ENCODE measurements around the gene PTPRT.

PTPRT gene

DNA sequence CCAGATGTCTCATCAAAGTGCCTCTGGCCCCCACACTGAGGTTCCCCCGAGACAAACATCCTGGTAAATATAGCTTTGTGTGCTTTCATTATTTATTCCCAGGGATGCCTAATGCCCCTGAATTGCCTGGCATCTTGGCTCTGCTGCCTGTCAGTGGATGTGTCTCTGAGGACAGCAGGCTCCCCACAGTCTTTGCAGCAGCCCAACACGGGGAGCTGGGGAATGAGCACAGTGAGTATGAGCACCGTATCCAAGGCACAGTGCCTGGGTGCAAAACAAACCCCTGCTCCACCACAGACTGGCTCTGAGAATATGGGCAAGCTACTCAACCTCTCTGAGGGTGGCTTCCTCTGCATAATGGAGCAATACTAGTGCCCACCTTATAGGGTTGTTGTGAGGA is 165.9 kb downstream of the PTPRT start:
- TF ChIP-seq FOXP2 (optimal IDR thresholded peaks at IDR 0.05; ENCODE audit: control extremely low read depth, extremely low read length, insufficient read depth), result no peak
- DNase-seq (ENCODE audit: low read depth, low spot score), result no peak

DNA sequence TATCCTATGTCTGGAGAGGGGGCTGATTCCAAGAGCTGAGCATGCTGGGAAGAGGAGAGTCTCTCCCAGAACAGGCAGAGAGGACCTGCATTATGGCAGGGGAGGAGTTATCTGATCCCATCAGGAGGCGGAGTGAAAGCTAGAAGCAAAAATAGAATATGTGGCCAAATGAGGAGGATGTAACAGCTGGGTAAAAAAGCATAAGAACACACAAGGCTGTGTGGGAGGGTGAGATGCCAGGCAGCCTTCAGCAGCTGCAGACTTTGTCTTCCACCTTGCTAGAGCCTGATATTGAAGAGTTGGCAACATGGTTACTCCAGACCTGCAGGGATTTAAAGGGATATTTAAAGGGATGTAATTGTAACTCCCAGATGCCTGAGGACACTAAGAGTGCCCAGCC is 167.1 kb downstream of the PTPRT start:
- DNase-seq (ENCODE audit: low read depth, low spot score), result no peak
- TF ChIP-seq POLR2AphosphoS5 (IDR thresholded peaks at IDR 0.05; ENCODE audit: borderline replicate concordance, low read depth, low read length) (no peak), FOXP2 (optimal IDR thresholded peaks at IDR 0.05; ENCODE audit: control extremely low read depth, extremely low read length, insufficient read depth) (no peak), EZH2 (IDR thresholded peaks at IDR 0.05) (no peak)
- Histone ChIP-seq H3K9ac (ENCODE audit: insufficient read length) (no peak overlapping the region), H3K4me3 (no peak overlapping the region), H3K27ac (no peak overlapping the region), H3K36me3 (ENCODE audit: insufficient read depth, low read length) (no peaks in the 10 kb centered on the region), H3K9me3 (ENCODE audit: low read depth, low read length) (no peaks in the 10 kb centered on the region)

More for the DNA sequence above, 165.9 kb downstream of the PTPRT start:
- Histone ChIP-seq H3K9ac (ENCODE audit: insufficient read length) (no peak overlapping the region), H3K4me3 (no peak overlapping the region), H3K27ac (no peak overlapping the region), H3K9me3 (ENCODE audit: low read depth, low read length) (no peaks in the 10 kb centered on the region), H3K36me3 (ENCODE audit: insufficient read depth, low read length) (no peaks in the 10 kb centered on the region)

DNA sequence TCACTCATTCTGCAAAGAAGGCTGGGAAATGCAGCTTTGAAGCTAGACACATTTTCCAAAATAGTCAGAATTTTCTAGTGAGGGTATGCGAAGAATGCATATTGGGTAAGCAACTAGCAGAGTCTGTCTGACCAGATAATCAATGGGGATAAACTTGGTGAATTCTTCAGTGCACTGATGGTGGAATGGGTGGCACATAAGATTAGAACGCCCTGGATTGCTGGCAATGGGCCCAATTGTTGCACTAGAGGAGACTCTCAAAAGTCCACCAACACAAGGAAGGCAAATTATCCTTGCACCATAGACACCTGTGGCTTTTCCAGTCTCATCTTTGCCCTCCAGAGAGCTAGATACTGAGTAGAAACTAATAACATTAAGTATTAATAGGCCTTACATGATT is 167.6 kb downstream of the PTPRT start:
- Histone ChIP-seq H3K36me3 (ENCODE audit: insufficient read depth, low read length) (no peaks in the 10 kb centered on the region), H3K27ac (no peak overlapping the region), H3K4me3 (no peak overlapping the region), H3K9ac (ENCODE audit: insufficient read length) (no peak overlapping the region), H3K9me3 (ENCODE audit: low read depth, low read length) (no peaks in the 10 kb centered on the region)
- DNase-seq (ENCODE audit: low read depth, low spot score), result no peak
- TF ChIP-seq FOXP2 (optimal IDR thresholded peaks at IDR 0.05; ENCODE audit: control extremely low read depth, extremely low read length, insufficient read depth) (no peak), EZH2 (IDR thresholded peaks at IDR 0.05) (no peak), POLR2AphosphoS5 (IDR thresholded peaks at IDR 0.05; ENCODE audit: borderline replicate concordance, low read depth, low read length) (no peak)

DNA sequence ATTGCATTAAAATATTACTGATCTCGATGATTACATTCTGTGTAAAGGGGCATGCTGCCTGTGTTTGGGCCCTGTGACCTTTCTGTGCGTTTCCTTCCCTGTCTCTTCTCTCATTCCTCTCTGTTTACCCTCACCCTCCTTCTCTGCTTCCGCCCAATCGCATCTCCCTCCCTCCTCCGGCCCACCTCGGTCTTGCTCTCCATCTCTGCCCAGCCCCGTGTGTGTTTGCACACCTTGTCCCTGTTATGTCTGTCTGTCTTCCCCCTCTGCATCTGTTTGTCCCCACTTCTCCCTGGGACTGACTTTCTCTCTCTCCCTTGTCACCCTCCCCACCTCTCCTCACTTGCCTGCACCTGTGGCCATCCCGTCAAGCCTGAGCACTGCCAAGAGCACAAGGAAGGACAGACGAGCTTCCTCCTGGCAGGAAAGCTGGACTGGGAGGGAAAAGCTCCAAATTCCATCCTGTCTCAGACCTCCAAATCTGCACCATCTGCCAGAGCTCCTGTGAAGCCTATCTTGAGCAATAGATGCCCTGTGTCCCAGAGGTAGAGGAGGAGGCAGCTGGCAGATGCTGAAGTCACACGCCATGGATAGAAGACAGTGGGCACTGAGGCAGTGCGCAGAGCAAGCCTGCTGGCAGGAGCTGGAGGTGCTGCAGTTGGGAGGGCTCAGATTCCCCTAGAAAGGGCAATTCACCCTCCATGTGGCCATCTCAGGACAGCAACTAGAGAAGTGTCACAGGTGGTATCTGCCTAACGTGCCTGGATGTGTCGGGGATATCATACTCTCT is 172.3 kb downstream of the PTPRT start:
- TF ChIP-seq FOXP2 (optimal IDR thresholded peaks at IDR 0.05; ENCODE audit: control extremely low read depth, extremely low read length, insufficient read depth) (no peak), EZH2 (IDR thresholded peaks at IDR 0.05) (no peak), POLR2AphosphoS5 (IDR thresholded peaks at IDR 0.05; ENCODE audit: borderline replicate concordance, low read depth, low read length) (no peak)
- no peak overlapping the region for H3K27ac ChIP-seq
- no peaks in the 10 kb centered on the region for H3K9me3 ChIP-seq (ENCODE audit: low read depth, low read length)
- no peak overlapping the region for H3K4me3 ChIP-seq
- H3K9ac ChIP-seq (ENCODE audit: insufficient read length), result no peak overlapping the region
- no peak for DNase-seq (ENCODE audit: low read depth, low spot score)
- no peaks in the 10 kb centered on the region for H3K36me3 ChIP-seq (ENCODE audit: insufficient read depth, low read length)

DNA sequence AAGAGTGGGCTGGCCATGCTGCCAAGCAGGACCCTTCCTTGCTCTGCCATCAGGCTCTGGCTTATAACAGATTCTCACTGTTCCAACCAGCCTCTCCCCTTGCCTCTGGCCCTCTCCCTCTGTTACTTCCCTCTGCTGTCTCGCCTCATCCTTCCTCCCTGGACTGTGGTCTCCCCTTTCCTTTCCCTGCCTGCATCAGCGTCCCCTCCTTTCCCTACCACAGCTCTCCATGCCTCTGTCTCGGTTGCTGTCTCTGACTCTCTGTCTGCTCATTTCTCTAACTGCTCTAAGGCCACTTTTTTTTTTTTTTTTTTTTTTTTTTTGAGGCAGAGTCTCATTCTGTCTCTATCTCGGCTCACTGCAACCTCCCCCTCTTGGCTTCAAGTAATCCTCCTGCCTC is 173.4 kb downstream of the PTPRT start:
- TF ChIP-seq POLR2AphosphoS5 (IDR thresholded peaks at IDR 0.05; ENCODE audit: borderline replicate concordance, low read depth, low read length), result no peak
- no peak for TF ChIP-seq FOXP2 (optimal IDR thresholded peaks at IDR 0.05; ENCODE audit: control extremely low read depth, extremely low read length, insufficient read depth)
- TF ChIP-seq EZH2 (IDR thresholded peaks at IDR 0.05), result no peak
- DNase-seq (ENCODE audit: low read depth, low spot score), result no peak
- Histone ChIP-seq H3K36me3 (ENCODE audit: insufficient read depth, low read length) (no peaks in the 10 kb centered on the region), H3K27ac (no peak overlapping the region), H3K4me3 (no peak overlapping the region), H3K9ac (ENCODE audit: insufficient read length) (no peak overlapping the region), H3K9me3 (ENCODE audit: low read depth, low read length) (no peaks in the 10 kb centered on the region)

DNA sequence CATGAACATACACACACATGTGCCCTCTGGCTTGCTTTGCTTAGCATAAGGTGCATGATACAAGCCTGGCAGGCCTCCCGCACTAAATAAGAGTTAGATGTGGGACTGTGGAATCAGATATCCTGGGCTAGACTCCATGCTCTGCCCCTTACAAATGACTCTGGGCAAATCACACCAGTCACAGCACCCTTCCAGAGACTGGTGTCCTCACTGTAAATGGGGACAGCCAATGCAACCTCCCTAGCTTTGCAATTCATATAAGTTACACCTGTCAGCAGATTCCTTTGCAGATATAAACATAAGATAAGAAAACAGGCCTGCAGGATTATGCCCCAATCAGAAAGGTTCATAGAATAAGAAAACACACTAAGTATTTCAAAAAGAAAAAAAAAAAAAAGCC is 174.1 kb downstream of the PTPRT start:
- TF ChIP-seq EZH2 (IDR thresholded peaks at IDR 0.05) (no peak), POLR2AphosphoS5 (IDR thresholded peaks at IDR 0.05; ENCODE audit: borderline replicate concordance, low read depth, low read length) (no peak), FOXP2 (optimal IDR thresholded peaks at IDR 0.05; ENCODE audit: control extremely low read depth, extremely low read length, insufficient read depth) (no peak)
- H3K4me3 ChIP-seq, result no peak overlapping the region
- no peak overlapping the region for H3K9ac ChIP-seq (ENCODE audit: insufficient read length)
- no peak for DNase-seq (ENCODE audit: low read depth, low spot score)
- no peak overlapping the region for H3K27ac ChIP-seq
- H3K36me3 ChIP-seq (ENCODE audit: insufficient read depth, low read length), result no peaks in the 10 kb centered on the region
- no peaks in the 10 kb centered on the region for H3K9me3 ChIP-seq (ENCODE audit: low read depth, low read length)

DNA sequence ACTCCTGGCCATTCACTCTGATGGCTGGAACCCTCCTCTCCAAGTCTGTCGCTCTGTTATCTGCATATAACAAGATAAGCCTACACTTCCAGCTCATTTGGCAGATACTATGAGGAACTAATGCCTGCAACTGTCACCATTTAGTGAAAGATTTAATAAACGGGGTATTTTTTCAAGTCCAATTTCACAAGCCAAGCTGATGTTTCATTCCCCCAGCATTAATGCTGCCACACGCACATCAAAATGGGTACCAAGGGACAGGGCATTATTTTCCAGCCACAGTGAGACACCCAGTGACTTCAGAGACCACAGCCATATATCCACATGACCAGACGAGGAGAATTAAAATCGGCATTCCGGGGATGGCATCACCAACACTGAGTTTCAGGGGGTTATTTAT is 175.5 kb downstream of the PTPRT start:
- TF ChIP-seq FOXP2 (optimal IDR thresholded peaks at IDR 0.05; ENCODE audit: control extremely low read depth, extremely low read length, insufficient read depth) (no peak), POLR2AphosphoS5 (IDR thresholded peaks at IDR 0.05; ENCODE audit: borderline replicate concordance, low read depth, low read length) (no peak), EZH2 (IDR thresholded peaks at IDR 0.05) (no peak)
- H3K27ac ChIP-seq, result no peak overlapping the region

DNA sequence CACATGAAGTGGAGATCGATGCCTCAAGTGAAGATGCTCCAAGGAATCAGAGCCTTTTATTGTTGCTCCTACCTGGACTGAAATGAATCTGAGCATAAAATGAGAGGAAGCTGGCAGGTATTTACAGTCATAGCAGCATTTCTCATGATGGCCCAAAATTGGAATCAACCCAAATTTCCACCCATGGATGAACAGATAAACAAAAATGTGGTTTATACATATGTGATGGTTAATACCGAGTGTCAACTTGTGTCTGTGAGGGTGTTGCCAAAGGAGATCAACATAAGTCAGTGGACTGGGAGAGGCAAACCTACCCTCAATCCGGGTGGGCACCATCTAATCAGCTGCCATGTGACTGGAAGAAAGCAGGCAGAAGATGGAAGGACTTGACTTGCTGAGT is 178.2 kb downstream of the PTPRT start:
- Histone ChIP-seq H3K27ac (no peak overlapping the region), H3K9me3 (ENCODE audit: low read depth, low read length) (no peaks in the 10 kb centered on the region)

More for the DNA sequence above, 175.5 kb downstream of the PTPRT start:
- Histone ChIP-seq H3K9ac (ENCODE audit: insufficient read length) (no peak overlapping the region), H3K36me3 (ENCODE audit: insufficient read depth, low read length) (no peaks in the 10 kb centered on the region), H3K9me3 (ENCODE audit: low read depth, low read length) (no peaks in the 10 kb centered on the region), H3K4me3 (no peak overlapping the region)
- no peak for DNase-seq (ENCODE audit: low read depth, low spot score)

DNA sequence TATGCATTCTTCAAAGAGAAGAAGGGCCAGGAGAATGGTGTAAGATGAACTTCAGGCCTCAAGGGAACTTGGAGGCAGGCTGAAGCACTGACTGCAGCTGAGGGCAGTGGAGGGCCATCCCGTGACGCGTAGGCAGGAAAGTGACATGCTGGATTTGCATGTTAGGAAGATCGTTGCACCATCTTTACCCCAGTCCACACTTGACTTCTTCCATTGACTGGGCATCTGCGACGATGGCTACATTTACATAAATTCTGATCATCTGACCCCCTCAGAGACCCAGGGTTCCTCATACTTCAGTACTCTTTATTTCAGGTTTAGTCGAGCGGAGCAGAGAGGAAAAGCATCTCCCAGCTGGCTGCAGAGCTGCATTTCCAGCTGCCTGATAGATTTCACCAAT is 180.2 kb downstream of the PTPRT start:
- no peak for DNase-seq (ENCODE audit: low read depth, low spot score)
- Histone ChIP-seq H3K36me3 (ENCODE audit: insufficient read depth, low read length) (no peaks in the 10 kb centered on the region), H3K27ac (no peak overlapping the region), H3K9me3 (ENCODE audit: low read depth, low read length) (no peaks in the 10 kb centered on the region), H3K9ac (ENCODE audit: insufficient read length) (no peak overlapping the region), H3K4me3 (no peak overlapping the region)
- TF ChIP-seq EZH2 (IDR thresholded peaks at IDR 0.05), result no peak
- no peak for TF ChIP-seq FOXP2 (optimal IDR thresholded peaks at IDR 0.05; ENCODE audit: control extremely low read depth, extremely low read length, insufficient read depth)
- no peak for TF ChIP-seq POLR2AphosphoS5 (IDR thresholded peaks at IDR 0.05; ENCODE audit: borderline replicate concordance, low read depth, low read length)

More for the DNA sequence above, 178.2 kb downstream of the PTPRT start:
- no peak for DNase-seq (ENCODE audit: low read depth, low spot score)
- no peak overlapping the region for H3K4me3 ChIP-seq
- H3K36me3 ChIP-seq (ENCODE audit: insufficient read depth, low read length), result no peaks in the 10 kb centered on the region
- TF ChIP-seq POLR2AphosphoS5 (IDR thresholded peaks at IDR 0.05; ENCODE audit: borderline replicate concordance, low read depth, low read length), result no peak
- no peak overlapping the region for H3K9ac ChIP-seq (ENCODE audit: insufficient read length)
